Measurements from ENCODE around the gene RUFY1. TPM values are rescaled to one million over a fixed set of nuclear protein-coding genes. Genes with fewer than 3 reads are reported as not detected.

RUFY1 gene
- total RNA-seq, 4 donors from 2014 or later, result 37.7 to 98.5 (median 52.7) TPM

- no peaks in the 10 kb centered on the region for H3K9me3 ChIP-seq
- H3K4me3 ChIP-seq, result no peak overlapping the region
- WGBS, 2 donors (ENCODE audit: low coverage in 1 of 2), result 67 to 86% methylated on average over 1 to 13 of the region's 13 CpGs
- TF ChIP-seq, protein P1, sequence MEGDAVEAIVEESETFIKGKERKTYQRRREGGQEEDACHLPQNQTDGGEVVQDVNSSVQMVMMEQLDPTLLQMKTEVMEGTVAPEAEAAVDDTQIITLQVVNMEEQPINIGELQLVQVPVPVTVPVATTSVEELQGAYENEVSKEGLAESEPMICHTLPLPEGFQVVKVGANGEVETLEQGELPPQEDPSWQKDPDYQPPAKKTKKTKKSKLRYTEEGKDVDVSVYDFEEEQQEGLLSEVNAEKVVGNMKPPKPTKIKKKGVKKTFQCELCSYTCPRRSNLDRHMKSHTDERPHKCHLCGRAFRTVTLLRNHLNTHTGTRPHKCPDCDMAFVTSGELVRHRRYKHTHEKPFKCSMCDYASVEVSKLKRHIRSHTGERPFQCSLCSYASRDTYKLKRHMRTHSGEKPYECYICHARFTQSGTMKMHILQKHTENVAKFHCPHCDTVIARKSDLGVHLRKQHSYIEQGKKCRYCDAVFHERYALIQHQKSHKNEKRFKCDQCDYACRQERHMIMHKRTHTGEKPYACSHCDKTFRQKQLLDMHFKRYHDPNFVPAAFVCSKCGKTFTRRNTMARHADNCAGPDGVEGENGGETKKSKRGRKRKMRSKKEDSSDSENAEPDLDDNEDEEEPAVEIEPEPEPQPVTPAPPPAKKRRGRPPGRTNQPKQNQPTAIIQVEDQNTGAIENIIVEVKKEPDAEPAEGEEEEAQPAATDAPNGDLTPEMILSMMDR (IDR thresholded peaks at IDR 0.05), result no peak
- TF ChIP-seq POLR2A (IDR thresholded peaks at IDR 0.05), result no peak
- no peak for TF ChIP-seq POLR2AphosphoS5 (IDR thresholded peaks at IDR 0.05)
- TF ChIP-seq EP300 (IDR thresholded peaks at IDR 0.05; ENCODE audit: low read depth), result no peak
- intact Hi-C loops (cut with DNase I; ENCODE audit: low total_unique reads) (no loop called here), in situ Hi-C loops (cut with MboI; ENCODE audit: low pct_ligation_motif_present in 1 of 4, low pct_unique_long_range_greater_than_20kb in 1 of 4, low sequenced_read_pairs in 3 of 4) (no loop called here)
- H3K4me1 ChIP-seq, result no peaks in the 10 kb centered on the region
- no peak overlapping the region for H3K27ac ChIP-seq
- peaks cover 0 to 79% (median 36%) of the 10 kb centered on the region in 4 donors for H3K36me3 ChIP-seq
- H3K27me3 ChIP-seq, result no peaks in the 10 kb centered on the region
- no peak for DNase-seq
Measured at GRCh38 chr5:179596421-179596820, 46.1 kb downstream of the RUFY1 start.

DNA sequence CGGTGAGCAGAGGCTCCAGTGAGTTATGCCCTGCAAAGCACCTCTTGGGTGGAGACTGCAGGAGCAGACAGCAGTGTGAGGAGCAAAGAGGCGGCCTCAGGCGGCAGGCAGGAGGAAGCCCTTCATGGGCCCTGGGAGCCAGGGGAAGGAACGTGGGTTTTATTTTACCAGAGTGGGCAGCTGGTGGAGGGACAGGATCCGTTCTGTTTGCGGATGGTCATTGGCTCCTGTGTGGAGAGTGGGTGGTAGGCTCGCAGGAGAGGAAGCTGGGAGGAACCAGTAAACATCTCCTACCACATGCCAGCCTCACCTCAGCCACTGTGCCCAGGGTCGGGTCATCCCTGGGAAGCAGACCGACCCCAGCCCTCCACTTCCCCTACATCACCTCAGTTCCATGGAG lies 48.7 kb downstream of the RUFY1 start:
- 82 to 98% methylated on average over 6 to 9 of the region's 9 CpGs for WGBS, 2 donors (ENCODE audit: low coverage in 1 of 2)
- H3K4me3 ChIP-seq, result no peak overlapping the region
- H3K36me3 ChIP-seq, result peaks cover 0 to 60% (median 25%) of the 10 kb centered on the region in 4 donors
- DNase-seq, result no peak
- no peak overlapping the region for H3K27ac ChIP-seq
- intact Hi-C loops (cut with DNase I; ENCODE audit: low total_unique reads) (no loop called here), in situ Hi-C loops (cut with MboI; ENCODE audit: low pct_ligation_motif_present in 1 of 4, low pct_unique_long_range_greater_than_20kb in 1 of 4, low sequenced_read_pairs in 3 of 4) (no loop called here)
- no peak for TF ChIP-seq EP300 (IDR thresholded peaks at IDR 0.05; ENCODE audit: low read depth)
- no peak for TF ChIP-seq POLR2A (IDR thresholded peaks at IDR 0.05)
- TF ChIP-seq, protein P1 (IDR thresholded peaks at IDR 0.05), result no peak
- TF ChIP-seq POLR2AphosphoS5 (IDR thresholded peaks at IDR 0.05), result no peak
- no peaks in the 10 kb centered on the region for H3K27me3 ChIP-seq
- no peaks in the 10 kb centered on the region for H3K4me1 ChIP-seq
- H3K9me3 ChIP-seq, result no peaks in the 10 kb centered on the region

GRCh38 chr5:179599566-179599965 lies 49.2 kb downstream of the RUFY1 start:
- H3K4me1 ChIP-seq, result no peaks in the 10 kb centered on the region
- no peak overlapping the region for H3K27ac ChIP-seq
- TF ChIP-seq EP300 (IDR thresholded peaks at IDR 0.05; ENCODE audit: low read depth) (no peak), POLR2A (IDR thresholded peaks at IDR 0.05) (no peak), POLR2AphosphoS5 (IDR thresholded peaks at IDR 0.05) (no peak)
- TF ChIP-seq, protein P1 (IDR thresholded peaks at IDR 0.05), result no peak
- WGBS, 2 donors (ENCODE audit: low coverage in 1 of 2), result 89% methylated on average over 16 of the region's 16 CpGs; no CpG with 5 or more reads in 1 of the 2 donors
- no peaks in the 10 kb centered on the region for H3K9me3 ChIP-seq
- no peaks in the 10 kb centered on the region for H3K27me3 ChIP-seq
- in situ Hi-C loops (cut with MboI; ENCODE audit: low pct_ligation_motif_present in 1 of 4, low pct_unique_long_range_greater_than_20kb in 1 of 4, low sequenced_read_pairs in 3 of 4) (no loop called here), intact Hi-C loops (cut with DNase I; ENCODE audit: low total_unique reads) (no loop called here)
- no peak for DNase-seq
- H3K4me3 ChIP-seq, result no peak overlapping the region
- peaks cover 0 to 58% (median 24%) of the 10 kb centered on the region in 4 donors for H3K36me3 ChIP-seq

GRCh38 chr5:179599973-179600372 lies 49.6 kb downstream of the RUFY1 start:
- TF ChIP-seq EP300 (IDR thresholded peaks at IDR 0.05; ENCODE audit: low read depth) (no peak), POLR2A (IDR thresholded peaks at IDR 0.05) (no peak), POLR2AphosphoS5 (IDR thresholded peaks at IDR 0.05) (no peak)
- TF ChIP-seq, protein P1 (IDR thresholded peaks at IDR 0.05), result no peak
- Histone ChIP-seq H3K4me3 (no peak overlapping the region), H3K27me3 (no peaks in the 10 kb centered on the region), H3K27ac (no peak overlapping the region), H3K9me3 (no peaks in the 10 kb centered on the region), H3K36me3 (peaks cover 0 to 54% (median 22%) of the 10 kb centered on the region in 4 donors), H3K4me1 (no peaks in the 10 kb centered on the region)
- in situ Hi-C loops (cut with MboI; ENCODE audit: low pct_ligation_motif_present in 1 of 4, low pct_unique_long_range_greater_than_20kb in 1 of 4, low sequenced_read_pairs in 3 of 4) (no loop called here), intact Hi-C loops (cut with DNase I; ENCODE audit: low total_unique reads) (no loop called here)
- 75 to 100% methylated on average over 3 to 9 of the region's 9 CpGs for WGBS, 2 donors (ENCODE audit: low coverage in 1 of 2)
- no peak for DNase-seq

Measured in transverse colon (tissue), 4 donors.